T-cell (primary cell): ENCODE measurements around the gene SERPINH1. TPM values are rescaled to one million over a fixed set of nuclear protein-coding genes. Genes with fewer than 3 reads are reported as not detected.

Experiments
- ATAC-seq, 4 experiments: fragments of 200-7000 bp in 3 of 4; fragments of 150-1000 bp in 1 of 4; cut with Tn5 transposase; replicated peaks in 1 of 4; 1 replicate in 3 of 4; 2 replicates in 1 of 4; pipeline ENCODE4 v1.10.0; 2021; ENCODE audit warnings: moderate library complexity in 3 of 4, mild to moderate bottlenecking in 2 of 4, moderate number of reproducible peaks in 1 of 4
- CTCF ChIA-PET, 2 donors: fragments of 300-600 bp; sonication (Branson Sonifier 250); formaldehyde crosslinking; loops; one replicate each; lab custom pipeline; 2022; ENCODE audit warnings: antibody characterized with exemption in 2 of 2; lab: Charles Lee
- POLR2A ChIA-PET, 2 donors: fragments of 300-600 bp; sonication (Branson Sonifier 250); formaldehyde crosslinking; loops; one replicate each; lab custom pipeline; 2022; ENCODE audit warnings: antibody characterized with exemption in 2 of 2; lab: Charles Lee
- DNase-seq, 35 experiments: peaks; one replicate each; pipeline versions ENCODE4 v3.0.0 to v3.0.0-alpha.2; 2013 to 2023
- H3K27ac ChIP-seq: one replicate; pipeline ENCODE4 v1.5.1; 2013; ENCODE audit warnings: low read length
- H3K27me3 ChIP-seq, 2 experiments: replicated peaks in 1 of 2; 1 replicate in 1 of 2; 2 replicates in 1 of 2; pipeline versions ENCODE4 v1.6.1 to v1.7.0; 2013; ENCODE audit warnings: low read length in 1 of 2, mixed read lengths in 1 of 2; ENCODE audit not compliant: control insufficient read depth in 2 of 2, insufficient read depth in 2 of 2; ENCODE audit errors: extremely low read depth in 1 of 2
- H3K36me3 ChIP-seq, 2 donors: 1 replicate in 1 of 2; 2 replicates in 1 of 2; pipeline versions ENCODE4 v1.6.1 to v1.7.0; 2013; ENCODE audit warnings: low read length in 1 of 2; ENCODE audit not compliant: control insufficient read depth in 2 of 2, insufficient read depth in 1 of 2; ENCODE audit errors: extremely low read depth in 1 of 2
- H3K4me1 ChIP-seq, 2 experiments: 1 replicate in 1 of 2; 2 replicates in 1 of 2; pipeline versions ENCODE4 v1.6.1 to v1.7.0; 2013; ENCODE audit warnings: low read length in 2 of 2, mixed read lengths in 1 of 2; ENCODE audit not compliant: insufficient read depth in 2 of 2, control insufficient read depth in 1 of 2; ENCODE audit errors: extremely low read depth in 1 of 2
- H3K4me3 ChIP-seq, 2 donors: 1 replicate in 1 of 2; 2 replicates in 1 of 2; pipeline versions ENCODE4 v1.5.1 to v1.7.0; 2013; ENCODE audit warnings: mild to moderate bottlenecking in 2 of 2, low read length in 1 of 2, moderate library complexity in 1 of 2; ENCODE audit not compliant: control insufficient read depth in 1 of 2; ENCODE audit errors: extremely low read depth in 1 of 2
- H3K9me3 ChIP-seq: 2 replicates; pipeline ENCODE4 v1.7.0; 2013
- H3K27ac Mint-ChIP-seq, 2 donors: one replicate each; pipeline ENCODE4 v1.8.0; 2020 to 2021; ENCODE audit warnings: mild to moderate bottlenecking in 2 of 2, mixed read lengths in 2 of 2
- H3K27me3 Mint-ChIP-seq, 2 donors: one replicate each; pipeline ENCODE4 v1.8.0; 2021 to 2022; ENCODE audit warnings: mixed read lengths in 2 of 2
- H3K36me3 Mint-ChIP-seq: one replicate; pipeline ENCODE4 v1.8.0; 2021; ENCODE audit warnings: mixed read lengths
- H3K4me1 Mint-ChIP-seq, 3 donors: one replicate each; pipeline ENCODE4 v1.8.0; 2020 to 2022; ENCODE audit warnings: mixed read lengths in 3 of 3, mild to moderate bottlenecking in 1 of 3
- H3K4me3 Mint-ChIP-seq, 3 donors: one replicate each; pipeline ENCODE4 v1.8.0; 2020 to 2022; ENCODE audit warnings: mild to moderate bottlenecking in 3 of 3, mixed read lengths in 3 of 3, moderate library complexity in 3 of 3
- H3K9me3 Mint-ChIP-seq, 3 donors: one replicate each; pipeline ENCODE4 v1.8.0; 2020 to 2022; ENCODE audit warnings: mixed read lengths in 3 of 3
- WGBS: methylation state at CpG from one replicate; pipeline ENCODE4 v1.1.5; 2013; ENCODE audit warnings: missing lambda C conversion rate; ENCODE audit not compliant: insufficient coverage; 5-methylcytosine and 5-hydroxymethylcytosine counted together
- total RNA-seq, 35 experiments: library from RNA in 6 of 35; stranded (reverse) in 6 of 35; fragments of 120-200 nt in 1 of 35; gene quantifications; one replicate each; pipeline versions ENCODE4 v1.2.1 to v1.2.4 and lab custom pipeline; 2013 to 2026

SERPINH1 gene
- total RNA-seq (10 to 100 TPM in 3 of 5 donors, 1 to 10 TPM in 2; 5.2 to 16.4 (median 13.9) TPM), total RNA-seq (lab: John Stamatoyannopoulos, UW) (3.6 to 30.9 (median 11.4) reads per million in 29 experiments)
- 7.4 TPM for total RNA-seq (2013)

DNA sequence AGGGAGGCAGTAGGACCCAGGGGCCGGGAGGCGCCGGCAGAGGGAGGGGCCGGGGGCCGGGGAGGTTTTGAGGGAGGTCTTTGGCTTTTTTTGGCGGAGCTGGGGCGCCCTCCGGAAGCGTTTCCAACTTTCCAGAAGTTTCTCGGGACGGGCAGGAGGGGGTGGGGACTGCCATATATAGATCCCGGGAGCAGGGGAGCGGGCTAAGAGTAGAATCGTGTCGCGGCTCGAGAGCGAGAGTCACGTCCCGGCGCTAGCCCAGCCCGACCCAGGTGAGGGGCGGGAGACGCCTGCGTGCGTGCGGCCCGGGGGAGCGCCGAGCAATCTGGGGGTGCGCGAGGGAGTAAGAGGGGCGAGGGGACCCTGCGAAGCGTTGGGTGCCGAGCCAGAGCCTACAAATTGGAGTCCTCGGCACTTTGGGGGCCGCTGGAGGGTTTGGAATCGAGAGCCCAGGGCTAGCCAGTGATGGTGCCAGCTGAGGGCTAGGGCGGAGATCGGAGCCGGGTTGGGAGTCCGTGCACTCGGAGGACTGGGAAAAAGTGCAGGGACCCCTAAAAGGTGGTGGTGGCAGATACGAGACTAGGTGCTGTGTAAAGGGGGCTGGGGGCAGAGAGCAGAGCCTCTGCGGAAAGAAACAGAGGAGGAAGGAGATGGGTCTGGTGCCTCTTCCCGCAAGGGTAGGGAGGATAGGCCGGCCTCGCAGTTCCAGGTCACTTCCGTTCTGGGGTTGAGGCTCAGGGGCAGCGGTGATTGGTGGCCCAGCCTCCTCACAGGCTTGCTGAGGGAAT, at the start of gene SERPINH1:
Gene SERPINH1 (plus strand): TSS at position 206 of the 788 bp plus-strand sequence. CDS start 4,097 bp downstream, outside the sequence.
- Mint-ChIP-seq H3K27ac (peak within 1 kb of the TSS; percentile 97 to 98), H3K36me3 (no peaks in the 10 kb centered on the region), H3K4me3 (peak within 1 kb of the TSS; percentile 97 to 98 (median 98)), H3K27me3 (no peaks in the 10 kb centered on the region), H3K9me3 (no peaks in the 10 kb centered on the region), H3K4me1 (peaks cover 44 to 50% (median 49%) of the 10 kb centered on the region in 3 donors)
- Histone ChIP-seq H3K4me1 (peaks cover 3 to 47% of the 10 kb centered on the region in 2 experiments), H3K27me3 (peaks cover 0 to 3% of the 10 kb centered on the region in 2 experiments), H3K36me3 (no peaks in the 10 kb centered on the region), H3K9me3 (no peaks in the 10 kb centered on the region), H3K27ac (peak within 1 kb of the TSS; percentile 75), H3K4me3 (peak within 1 kb of the TSS; percentile 90 to 93)
- POLR2A ChIA-PET = interaction anchor here (0.6 to 0.8 kb wide), 4 partner anchors 14 to 370 kb away, joined by 3 to 7 read pairs (median 4); no protein-coding TSS in a partner anchor
- CTCF ChIA-PET = no interaction called here
- DNase-seq (peak in 32 of 35 experiments; percentile 17 to 67 (median 32)), ATAC-seq (peak; percentile 80 to 87 (median 82))
- WGBS = under 1% methylated on average over 50 of the region's 51 CpGs

- peaks cover 17 to 63% (median 53%) of the 10 kb centered on the region in 3 donors for H3K4me1 Mint-ChIP-seq
- H3K4me3 Mint-ChIP-seq = no peak overlapping the region
- Histone ChIP-seq H3K27me3 (no peaks in the 10 kb centered on the region), H3K9me3 (no peaks in the 10 kb centered on the region), H3K4me3 (no peak overlapping the region), H3K27ac (no peak overlapping the region), H3K4me1 (peaks cover 4 to 52% of the 10 kb centered on the region in 2 experiments), H3K36me3 (no peaks in the 10 kb centered on the region)
- DNase-seq (no peak), ATAC-seq (no peak)
- H3K36me3 Mint-ChIP-seq = peaks cover 12% of the 10 kb centered on the region
- WGBS = 97% methylated on average over 5 of the region's 5 CpGs
- no peaks in the 10 kb centered on the region for H3K27me3 Mint-ChIP-seq
- no peak overlapping the region for H3K27ac Mint-ChIP-seq
- CTCF ChIA-PET = no interaction called here
- POLR2A ChIA-PET = no interaction called here
- no peaks in the 10 kb centered on the region for H3K9me3 Mint-ChIP-seq
Measured at GRCh38 chr11:75513250-75513649, 48.8 kb upstream of the SERPINH1 start.

DNA sequence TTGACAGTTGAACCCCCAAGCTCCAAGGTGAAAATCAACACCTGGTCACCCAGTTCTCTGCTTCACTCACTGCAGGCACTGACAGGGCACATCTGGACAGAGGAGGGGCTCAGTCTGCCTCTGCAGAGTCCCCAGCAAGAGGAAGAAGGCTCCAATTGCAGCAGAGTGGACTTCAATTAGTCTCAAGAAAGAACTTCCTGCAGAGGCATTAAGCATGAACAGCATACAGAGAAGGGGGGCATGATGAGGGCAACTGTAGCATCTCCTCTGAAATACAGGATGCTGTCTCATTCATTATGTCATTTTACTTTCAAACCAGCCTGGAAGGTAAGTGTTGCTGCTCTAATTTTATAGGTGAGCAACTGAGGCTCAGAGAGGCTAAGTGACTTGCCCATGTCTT, 47.5 kb upstream of the SERPINH1 start:
- ATAC-seq = no peak
- H3K9me3 Mint-ChIP-seq = no peaks in the 10 kb centered on the region
- Histone ChIP-seq H3K4me3 (no peak overlapping the region), H3K36me3 (no peaks in the 10 kb centered on the region), H3K27ac (no peak overlapping the region), H3K9me3 (no peaks in the 10 kb centered on the region), H3K4me1 (peaks cover 0 to 41% of the 10 kb centered on the region in 2 experiments), H3K27me3 (no peaks in the 10 kb centered on the region)
- ChIA-PET POLR2A (no interaction called here), CTCF (no interaction called here)
- DNase-seq = no peak
- no peak overlapping the region for H3K4me3 Mint-ChIP-seq
- peaks cover 7 to 61% (median 46%) of the 10 kb centered on the region in 3 donors for H3K4me1 Mint-ChIP-seq
- H3K36me3 Mint-ChIP-seq = peaks cover 12% of the 10 kb centered on the region
- H3K27ac Mint-ChIP-seq = no peak overlapping the region
- no peaks in the 10 kb centered on the region for H3K27me3 Mint-ChIP-seq

DNA sequence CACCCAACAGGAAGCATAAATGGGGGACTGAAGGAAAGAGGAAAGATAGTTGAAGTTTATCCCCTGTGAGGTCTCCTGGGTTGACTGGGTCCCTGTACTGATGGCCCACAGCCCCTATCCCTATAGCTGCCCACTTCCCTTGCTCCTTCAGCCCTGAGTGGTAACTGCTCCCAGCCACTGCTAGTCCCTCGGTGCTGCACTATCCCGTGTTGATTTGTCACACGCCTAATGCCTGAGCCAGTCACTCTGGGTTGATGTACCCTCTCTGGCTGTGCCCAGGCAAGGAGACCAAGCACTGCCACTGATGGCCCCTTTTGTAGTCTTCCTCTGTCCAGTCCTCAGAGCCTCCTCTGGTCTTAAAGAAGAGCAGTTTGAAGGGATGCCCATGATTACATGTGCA, 45.9 kb upstream of the SERPINH1 start:
- Histone ChIP-seq H3K4me3 (no peak overlapping the region), H3K36me3 (no peaks in the 10 kb centered on the region), H3K9me3 (no peaks in the 10 kb centered on the region), H3K4me1 (peaks cover 0 to 34% of the 10 kb centered on the region in 2 experiments), H3K27me3 (no peaks in the 10 kb centered on the region), H3K27ac (no peak overlapping the region)
- Mint-ChIP-seq H3K9me3 (no peaks in the 10 kb centered on the region), H3K27ac (no peak overlapping the region), H3K36me3 (peaks cover 12% of the 10 kb centered on the region), H3K4me3 (no peak overlapping the region), H3K27me3 (no peaks in the 10 kb centered on the region), H3K4me1 (peaks cover 7 to 55% (median 47%) of the 10 kb centered on the region in 3 donors)
- ATAC-seq (no peak), DNase-seq (no peak)
- 100% methylated on average over 1 of the region's 3 CpGs for WGBS
- ChIA-PET CTCF (no interaction called here), POLR2A (no interaction called here)

DNA sequence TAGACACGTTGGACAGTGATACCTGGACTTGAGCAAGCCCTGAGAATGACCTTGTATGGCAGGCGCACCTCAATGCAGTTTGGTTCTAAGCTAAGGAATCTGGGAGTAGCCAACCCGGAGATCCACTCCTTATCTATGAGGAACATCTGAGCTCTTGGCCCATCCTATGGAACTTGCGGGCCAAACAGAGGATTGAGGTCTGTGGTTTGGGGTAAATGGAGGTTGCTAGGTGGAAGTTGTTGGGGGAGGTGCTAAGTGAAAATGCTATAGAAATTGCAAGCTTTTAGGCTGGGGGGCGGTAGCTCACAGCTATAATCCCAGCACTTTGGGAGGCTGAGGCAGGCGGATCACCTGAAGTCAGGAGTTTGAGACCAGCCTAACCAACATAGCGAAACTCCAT, 45.2 kb upstream of the SERPINH1 start:
- Histone ChIP-seq H3K4me1 (peaks cover 0 to 34% of the 10 kb centered on the region in 2 experiments), H3K27ac (no peak overlapping the region), H3K9me3 (no peaks in the 10 kb centered on the region), H3K27me3 (no peaks in the 10 kb centered on the region), H3K36me3 (no peaks in the 10 kb centered on the region), H3K4me3 (no peak overlapping the region)
- no peak for DNase-seq
- Mint-ChIP-seq H3K27ac (peak overlapping the region; percentile 52 to 79), H3K4me3 (no peak overlapping the region), H3K9me3 (no peaks in the 10 kb centered on the region), H3K27me3 (no peaks in the 10 kb centered on the region), H3K4me1 (peaks cover 7 to 58% (median 50%) of the 10 kb centered on the region in 3 donors), H3K36me3 (peaks cover 12% of the 10 kb centered on the region)
- ChIA-PET CTCF (no interaction called here), POLR2A (no interaction called here)
- ATAC-seq = no peak
- WGBS = 76% methylated on average over 3 of the region's 7 CpGs

DNA sequence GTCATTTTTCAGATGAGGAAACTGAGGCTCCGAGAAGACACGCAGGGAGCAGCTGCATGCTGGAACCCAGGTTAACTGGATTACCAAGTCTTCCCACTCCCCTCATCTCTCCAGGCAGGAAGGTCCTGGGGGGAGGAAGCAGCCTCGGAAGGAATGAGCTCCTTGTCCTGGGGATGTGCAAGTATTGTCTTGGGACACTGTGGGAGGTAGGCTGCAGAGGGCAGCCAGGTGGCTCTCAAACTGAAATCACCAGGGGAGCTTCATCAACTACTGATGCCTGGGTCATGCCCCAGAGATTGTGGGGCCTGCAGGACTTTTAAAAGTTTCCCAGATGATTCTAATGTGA, 43.9 kb upstream of the SERPINH1 start:
- Mint-ChIP-seq H3K36me3 (peaks cover 12% of the 10 kb centered on the region), H3K27ac (peak overlapping the region in 1 of 2 donors; percentile 79), H3K9me3 (no peaks in the 10 kb centered on the region), H3K4me1 (peaks cover 7 to 65% (median 60%) of the 10 kb centered on the region in 3 donors), H3K4me3 (no peak overlapping the region), H3K27me3 (no peaks in the 10 kb centered on the region)
- Histone ChIP-seq H3K27me3 (no peaks in the 10 kb centered on the region), H3K9me3 (no peaks in the 10 kb centered on the region), H3K36me3 (no peaks in the 10 kb centered on the region), H3K27ac (no peak overlapping the region), H3K4me3 (no peak overlapping the region), H3K4me1 (peaks cover 0 to 44% of the 10 kb centered on the region in 2 experiments)
- POLR2A ChIA-PET = no interaction called here
- no peak for ATAC-seq
- no peak for DNase-seq
- CTCF ChIA-PET = no interaction called here
- WGBS = no CpG with 5 or more reads among the region's 3 CpGs
